NCI-H1436 (cell line): Measurements from ENCODE around the gene PLPPR1.
"Not testable (repeated sequence)": the region's sequence is repeated elsewhere in the genome, so short reads cannot be mapped to it uniquely, and the experiment has no call there.

Experiments used
- DNase-seq: peaks from one replicate; lab custom pipeline; 2025; lab: John Stamatoyannopoulos, UW

The PLPPR1 gene

DNA sequence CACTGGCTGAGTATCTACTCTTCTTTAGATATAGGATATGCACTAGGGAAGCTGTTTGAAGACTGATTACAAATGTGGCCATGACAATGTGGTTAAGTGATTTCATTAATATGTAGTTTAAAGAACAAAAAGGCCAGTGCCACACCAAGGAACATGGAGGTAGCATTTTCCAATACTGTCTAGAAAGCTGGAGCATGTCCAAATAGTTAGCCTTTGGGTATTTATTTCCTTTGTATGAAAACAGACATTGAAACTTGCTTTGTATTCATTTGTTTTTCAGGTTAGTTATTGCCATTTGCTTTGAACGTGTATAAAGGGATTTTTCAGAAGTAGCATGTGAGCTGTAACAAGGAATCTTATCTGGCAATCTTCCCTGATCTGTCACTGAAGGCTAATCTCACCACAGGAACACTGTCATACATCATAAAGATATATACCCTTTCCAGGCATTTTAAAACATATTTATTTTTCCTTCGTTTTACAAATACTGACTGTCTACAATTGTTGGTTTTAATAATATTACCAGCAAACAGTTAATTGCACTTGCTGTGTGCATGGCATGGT lies 93.4 kb downstream of the PLPPR1 start:
- DNase-seq: no peak

DNA sequence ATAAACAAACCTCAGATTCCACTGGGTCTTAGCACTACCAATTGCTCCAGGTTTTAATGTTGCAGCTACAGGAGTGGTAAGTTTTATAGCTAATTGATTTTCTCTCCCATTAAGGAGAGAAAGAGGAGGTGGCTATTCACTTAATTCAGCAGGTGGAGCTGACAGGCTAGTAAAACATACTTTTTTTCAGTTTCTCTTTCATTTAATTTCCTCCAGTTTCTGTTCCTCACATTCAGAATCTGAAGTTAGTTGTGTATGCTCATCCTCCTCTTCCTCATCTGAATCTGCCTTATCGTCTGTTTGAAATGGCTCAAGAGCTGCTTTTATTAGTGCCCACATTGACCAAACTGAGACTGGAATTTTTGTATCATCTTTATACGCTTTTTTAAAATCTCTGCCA lies 98.0 kb downstream of the PLPPR1 start:
- DNase-seq: no peak

DNA sequence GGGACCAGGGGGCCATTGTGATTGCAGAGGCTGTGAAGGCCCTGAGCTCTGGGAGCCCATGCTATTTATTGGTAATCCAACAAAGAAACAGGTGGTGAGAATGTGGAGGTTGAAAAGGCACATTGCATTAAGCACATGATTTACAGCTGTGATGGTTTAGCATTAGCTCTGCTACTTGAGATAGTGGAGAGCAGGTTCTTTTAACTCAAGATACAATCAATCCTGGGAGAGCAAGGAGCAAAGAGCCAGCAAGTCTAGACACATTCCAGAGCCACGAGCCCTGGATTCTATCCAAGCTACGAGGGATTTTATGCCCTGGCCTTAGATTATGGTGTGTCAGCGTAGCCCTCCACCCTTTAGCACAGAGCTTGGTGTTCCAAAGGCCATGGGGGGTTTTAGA lies 98.8 kb downstream of the PLPPR1 start:
- DNase-seq: not testable (repeated sequence)

DNA sequence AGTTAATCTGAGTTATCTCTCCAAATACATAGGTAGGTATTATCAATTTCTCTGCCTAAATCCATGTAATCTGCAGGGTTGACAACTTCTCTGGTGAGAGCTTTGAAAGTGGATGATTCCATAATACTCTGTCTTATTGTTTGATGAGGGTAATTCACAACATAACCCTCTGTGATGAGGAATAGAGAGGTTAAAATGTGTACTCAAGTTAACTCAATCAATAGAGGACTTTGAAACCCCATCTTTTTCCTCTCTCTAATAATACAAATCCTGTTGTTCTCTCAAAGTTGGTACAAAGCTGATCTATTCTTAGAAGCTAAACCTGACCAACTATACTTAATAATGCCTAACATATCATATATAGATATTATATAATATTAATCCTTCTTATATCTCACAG lies 100.1 kb downstream of the PLPPR1 start:
- no peak for DNase-seq

DNA sequence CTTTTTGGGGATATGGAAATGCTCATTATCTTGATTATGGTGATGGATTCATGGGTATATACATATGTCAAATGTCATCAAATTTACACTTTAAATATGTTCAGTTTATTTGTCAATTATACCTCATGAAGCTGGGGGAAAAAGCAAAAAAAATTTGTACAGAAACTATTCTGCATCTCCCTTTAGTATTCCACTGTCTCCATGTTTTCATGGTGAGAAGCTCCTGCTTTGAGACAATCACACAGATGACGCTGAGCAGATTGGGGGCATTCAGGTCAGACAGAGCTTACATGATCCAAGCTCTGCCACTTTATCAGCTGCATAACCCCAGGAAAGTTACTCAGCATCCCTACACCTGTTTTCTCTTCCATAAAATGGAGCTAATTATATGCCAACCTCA lies 101.5 kb downstream of the PLPPR1 start:
- DNase-seq: no peak

DNA sequence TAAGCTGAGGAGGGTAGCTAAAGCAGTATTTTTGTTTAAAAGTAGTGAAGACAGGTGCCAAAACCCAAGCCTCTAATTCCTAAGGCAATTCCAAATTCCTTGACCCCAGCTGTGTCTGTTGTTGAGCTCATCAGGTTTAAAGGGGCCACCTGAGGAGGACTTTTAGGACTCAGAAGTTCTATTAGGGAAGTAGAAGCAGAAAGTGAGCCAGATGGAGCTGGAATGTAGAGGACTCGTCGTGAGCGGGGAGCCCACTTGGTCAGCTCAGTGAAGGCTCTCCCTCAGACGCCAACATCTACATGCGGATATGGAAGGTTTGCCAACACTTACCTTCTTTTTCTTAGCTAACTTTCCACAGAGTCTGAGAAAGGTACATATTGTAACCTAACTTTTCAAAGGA lies 102.8 kb downstream of the PLPPR1 start:
- no peak for DNase-seq

DNA sequence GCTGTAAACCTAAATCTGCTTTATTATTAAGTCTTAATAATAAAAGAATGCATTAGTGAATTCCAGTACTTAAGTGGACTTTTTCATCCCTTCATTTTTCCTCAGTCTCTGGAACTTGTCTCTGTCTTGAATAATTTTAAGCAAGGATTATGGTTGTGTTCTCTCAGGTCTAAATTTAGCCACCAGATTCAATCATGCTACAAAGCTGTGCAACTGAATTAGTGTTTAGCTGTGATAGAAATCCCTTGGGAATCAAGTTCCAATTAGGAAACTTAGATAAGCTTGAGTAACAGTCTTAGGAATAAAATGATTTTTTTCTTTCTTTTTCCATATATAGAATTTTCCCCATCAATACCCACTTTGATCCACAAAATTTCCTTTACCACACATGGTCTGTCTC lies 104.3 kb downstream of the PLPPR1 start:
- no peak for DNase-seq

DNA sequence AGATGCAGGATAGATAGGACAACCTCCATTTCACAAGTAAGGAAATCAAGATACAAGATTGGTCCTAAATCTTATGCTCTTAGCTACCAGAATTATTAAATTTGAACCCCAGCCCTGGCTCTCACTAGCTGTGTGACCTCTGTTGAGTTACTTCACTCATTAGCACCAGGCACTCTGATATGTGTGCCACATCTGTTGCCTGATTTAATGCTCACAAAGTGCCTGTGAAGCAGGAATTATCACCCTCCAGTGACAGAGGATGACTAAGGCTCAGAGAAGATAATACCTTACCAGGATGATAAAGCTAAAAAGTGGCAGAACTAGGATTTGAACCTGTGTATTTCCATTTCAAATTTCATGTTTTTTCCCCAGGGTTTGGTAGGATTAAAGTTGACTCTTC lies 110.0 kb downstream of the PLPPR1 start:
- no peak for DNase-seq

DNA sequence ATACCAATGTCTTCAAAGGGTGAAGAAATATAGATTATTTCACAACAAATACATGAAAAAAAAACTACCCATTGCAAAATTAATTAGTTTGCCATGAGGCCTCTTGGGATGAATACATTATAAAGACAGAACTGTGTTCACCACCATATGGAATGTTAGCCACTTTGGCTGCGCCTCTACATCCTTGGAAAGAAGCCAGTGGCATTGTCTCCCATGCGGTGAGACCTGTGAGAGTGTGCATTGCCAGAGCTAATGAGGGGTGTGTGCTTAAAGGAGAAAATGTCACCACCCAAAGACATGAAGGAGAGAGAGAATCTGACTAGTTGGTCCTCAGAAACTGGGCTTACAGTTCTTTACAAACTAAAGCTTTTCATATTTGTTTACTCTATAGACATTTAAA lies 110.6 kb downstream of the PLPPR1 start:
- peak; percentile 16 for DNase-seq

DNA sequence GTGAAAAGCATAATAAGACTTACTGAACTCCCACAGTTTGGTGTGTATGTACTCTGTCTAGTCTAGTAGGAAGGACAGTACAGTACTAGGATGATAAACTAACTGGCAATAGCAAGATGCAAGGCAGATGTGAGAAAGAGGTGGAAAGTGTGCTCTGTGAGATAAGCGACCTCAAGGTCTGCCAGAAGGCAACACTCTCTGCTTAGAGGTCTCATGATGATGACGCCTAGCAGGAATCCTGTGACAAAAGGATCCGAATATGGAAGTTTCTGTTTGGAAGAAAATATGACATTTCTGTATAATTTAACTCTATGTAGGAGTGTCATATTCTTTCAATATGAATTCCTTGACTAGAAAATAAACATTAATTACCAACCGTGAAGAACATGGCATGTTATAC lies 112.2 kb downstream of the PLPPR1 start:
- no peak for DNase-seq

DNA sequence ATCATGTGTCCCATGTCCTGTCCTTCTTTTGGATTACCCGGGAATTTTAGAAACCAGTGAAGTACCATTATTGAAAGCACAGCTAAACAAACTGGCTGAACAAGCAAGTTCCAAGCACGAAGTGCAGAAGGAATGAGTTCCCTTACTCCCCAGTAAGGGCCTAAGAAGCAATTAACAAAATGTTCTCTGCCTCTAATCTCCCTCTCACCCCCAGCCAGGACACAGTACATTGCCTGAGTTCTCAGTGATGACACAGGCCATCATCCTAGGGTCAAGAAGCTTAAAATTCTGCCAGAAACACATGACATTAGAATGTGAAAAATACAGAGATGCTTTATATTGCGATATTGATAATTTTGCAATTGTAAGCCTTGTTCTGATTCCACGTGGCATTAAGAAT lies 118.0 kb downstream of the PLPPR1 start:
- no peak for DNase-seq

DNA sequence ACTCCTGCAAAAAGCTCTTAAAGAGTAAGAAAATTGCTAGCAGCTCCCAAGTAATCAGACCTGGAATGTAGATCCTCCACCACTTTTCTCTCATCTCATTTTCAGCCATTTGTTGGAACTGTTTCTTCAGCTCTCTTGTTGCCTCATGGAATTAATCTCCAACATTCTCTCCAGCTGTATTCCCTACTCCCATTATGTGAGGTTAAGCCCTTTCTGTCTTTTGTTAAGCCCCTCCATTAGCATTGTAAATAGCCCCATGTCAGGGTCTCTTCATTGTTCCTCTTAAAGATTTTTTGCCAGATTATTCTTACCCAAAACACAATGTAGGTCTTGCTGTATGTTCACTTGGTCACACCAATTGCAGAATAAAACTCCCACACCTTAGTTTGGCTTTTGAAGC lies 119.8 kb downstream of the PLPPR1 start:
- no peak for DNase-seq

DNA sequence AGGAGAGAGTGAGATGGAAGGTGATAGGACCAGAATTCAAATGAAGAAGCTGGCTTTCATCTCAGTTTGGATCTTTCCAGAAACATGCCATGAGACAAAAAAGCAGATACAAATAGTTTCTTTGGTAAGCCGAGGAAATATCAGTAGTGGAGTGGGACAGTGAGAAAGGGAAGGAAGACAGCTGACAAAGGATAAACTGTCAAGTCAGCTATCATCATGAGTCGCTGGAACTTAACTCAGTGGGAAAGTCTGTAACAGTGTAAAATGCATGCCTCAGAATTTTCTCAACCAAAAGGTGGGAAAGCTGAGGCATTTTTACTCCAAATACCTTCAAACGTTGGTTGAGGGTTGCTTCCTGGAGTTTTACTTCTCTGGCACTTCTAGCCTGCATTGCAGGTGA lies 129.8 kb downstream of the PLPPR1 start:
- no peak for DNase-seq

DNA sequence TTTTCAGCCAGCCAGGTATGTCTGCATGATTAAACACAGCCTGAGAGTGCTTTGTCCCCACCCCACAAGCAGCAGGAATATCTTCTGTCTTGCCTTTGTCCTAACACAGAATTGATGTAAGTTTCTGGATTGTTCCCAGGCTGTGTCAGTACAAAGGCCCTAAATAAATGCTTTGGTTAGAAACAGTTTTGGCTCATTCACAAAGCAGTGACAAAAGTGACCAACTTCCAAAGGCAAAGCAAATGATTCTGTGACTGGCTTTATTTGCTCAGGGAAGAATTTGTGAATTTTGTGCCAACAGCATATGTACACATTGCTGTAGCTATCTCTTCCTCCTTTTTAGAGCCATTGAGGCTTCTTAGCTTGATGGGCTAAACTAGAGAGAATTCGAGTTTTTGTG lies 133.7 kb downstream of the PLPPR1 start:
- DNase-seq: no peak

DNA sequence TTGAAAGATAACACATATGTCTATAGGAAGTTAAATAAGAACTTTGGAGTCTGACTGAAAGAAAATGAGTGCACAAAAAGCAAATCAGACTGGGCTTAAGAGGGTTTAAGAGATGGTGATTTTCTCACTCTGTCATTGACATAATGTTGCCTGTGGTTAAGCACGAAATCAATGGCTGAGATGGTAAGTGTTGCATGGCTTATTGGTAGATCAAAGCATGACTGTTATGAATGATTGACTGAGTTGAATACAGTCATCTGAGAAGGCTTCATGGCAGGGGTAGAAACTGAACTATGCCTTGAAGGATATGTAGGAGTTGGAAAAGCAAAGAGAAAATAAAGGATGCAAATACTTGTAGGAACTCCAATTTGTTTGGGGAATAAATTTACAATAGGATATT lies 136.6 kb downstream of the PLPPR1 start:
- DNase-seq: no peak

DNA sequence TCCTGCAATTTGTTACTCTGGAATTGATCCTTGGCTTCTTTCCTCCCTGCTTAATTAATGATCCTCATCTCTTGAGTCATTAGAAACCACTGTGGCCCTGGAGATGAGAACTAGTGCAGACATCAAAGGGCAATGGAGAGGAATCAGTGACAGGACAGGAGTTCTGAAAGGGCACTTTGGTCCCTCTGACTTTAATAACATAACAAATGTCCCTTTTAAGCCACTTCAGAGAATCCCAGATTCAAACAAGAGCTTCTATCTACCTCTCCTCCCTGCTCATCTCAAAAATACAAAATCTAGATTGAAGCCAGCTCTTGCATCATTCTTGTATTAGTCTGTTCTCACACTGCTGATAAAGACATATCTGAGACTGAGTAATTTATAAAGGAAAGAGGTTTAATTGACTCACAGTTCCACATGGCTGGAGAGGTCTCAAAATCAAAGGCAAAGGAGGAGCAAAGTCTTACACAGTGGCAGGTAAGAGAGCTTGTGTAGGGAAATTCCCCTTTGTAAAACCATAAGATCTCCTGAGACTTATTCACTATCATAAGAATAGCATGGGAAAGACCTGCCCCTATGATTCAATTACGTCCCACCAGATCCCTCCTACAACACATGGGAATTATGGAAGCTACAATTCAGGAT lies 139.1 kb downstream of the PLPPR1 start:
- no peak for DNase-seq

DNA sequence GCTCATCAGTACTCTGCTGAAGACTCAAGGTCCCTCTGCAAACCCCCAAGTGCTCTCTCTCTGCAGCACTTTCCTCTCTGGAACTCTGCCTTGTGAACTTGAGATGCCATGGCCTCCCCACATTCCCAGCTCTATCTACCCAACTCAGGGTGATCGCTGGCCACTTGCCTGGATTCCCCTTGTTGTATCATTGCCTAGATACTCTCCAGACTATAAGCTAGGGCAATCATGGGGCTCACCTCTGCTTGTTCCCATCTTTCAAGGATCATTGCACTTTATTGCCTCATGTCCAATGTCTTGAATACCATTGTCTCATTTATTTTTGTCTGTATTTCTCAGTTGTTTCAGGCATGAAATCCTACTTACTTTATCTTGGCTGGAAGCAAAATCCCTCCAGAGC lies 144.1 kb downstream of the PLPPR1 start:
- DNase-seq: no peak

DNA sequence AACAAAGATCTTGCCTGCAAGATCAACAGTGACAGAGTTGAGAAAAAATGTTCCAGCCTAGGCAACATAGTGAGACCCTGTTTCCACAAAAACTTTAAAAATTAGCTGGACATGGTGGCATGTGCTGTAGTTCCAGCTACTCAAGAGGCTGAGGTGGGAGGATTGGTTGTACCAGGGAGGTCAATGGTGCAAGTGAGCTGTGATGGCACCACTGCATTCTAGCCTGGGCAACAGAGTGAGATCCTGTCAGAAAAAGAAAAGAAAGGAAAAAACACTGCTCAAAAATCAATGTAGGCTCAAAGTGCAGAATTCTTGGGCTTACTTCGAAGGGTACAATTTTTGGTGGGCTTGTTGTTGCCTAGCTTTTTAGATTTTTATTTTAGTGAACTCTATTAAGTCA lies 145.4 kb downstream of the PLPPR1 start:
- DNase-seq: no peak

DNA sequence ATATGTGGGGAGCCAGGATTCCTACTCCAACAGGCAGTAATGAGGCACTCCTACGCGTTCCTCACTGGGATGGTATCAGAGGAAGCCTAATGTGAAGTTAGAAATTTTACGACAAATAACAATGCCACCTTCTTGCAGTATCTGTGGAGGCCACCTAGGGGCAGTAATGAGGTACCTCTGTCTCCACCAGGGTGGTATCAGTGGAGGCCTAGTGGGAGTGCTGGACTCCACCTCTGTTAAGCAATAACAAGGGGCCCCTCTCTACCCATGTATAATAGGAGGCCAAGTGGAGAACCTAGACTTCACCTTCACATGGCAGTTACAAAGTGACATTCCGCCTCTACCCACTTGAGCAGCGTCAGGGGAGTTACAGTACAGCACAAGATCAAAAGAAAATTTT lies 147.9 kb downstream of the PLPPR1 start:
- no peak for DNase-seq

DNA sequence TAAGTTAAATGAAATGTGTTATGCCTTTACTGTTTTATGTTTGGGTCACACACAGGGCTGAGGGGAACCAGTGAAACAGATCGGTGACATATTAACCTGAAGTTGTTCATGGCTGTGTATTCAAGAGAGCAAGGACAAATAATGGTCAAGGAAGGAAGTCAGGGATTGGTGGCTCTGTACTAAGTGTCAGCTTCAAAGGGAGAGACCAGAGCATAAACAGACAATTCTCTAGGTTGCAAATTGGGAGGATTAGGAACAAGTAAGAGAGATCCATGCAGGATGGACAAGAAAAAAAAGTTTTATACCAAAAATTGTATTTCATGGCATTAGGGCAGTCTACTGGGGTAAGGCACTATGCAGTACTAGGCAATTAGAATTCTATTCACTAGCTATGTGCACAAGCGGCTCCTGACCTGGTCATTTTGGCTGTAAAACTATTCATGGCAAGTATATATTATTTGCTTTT lies 156.3 kb downstream of the PLPPR1 start:
- DNase-seq: no peak

DNA sequence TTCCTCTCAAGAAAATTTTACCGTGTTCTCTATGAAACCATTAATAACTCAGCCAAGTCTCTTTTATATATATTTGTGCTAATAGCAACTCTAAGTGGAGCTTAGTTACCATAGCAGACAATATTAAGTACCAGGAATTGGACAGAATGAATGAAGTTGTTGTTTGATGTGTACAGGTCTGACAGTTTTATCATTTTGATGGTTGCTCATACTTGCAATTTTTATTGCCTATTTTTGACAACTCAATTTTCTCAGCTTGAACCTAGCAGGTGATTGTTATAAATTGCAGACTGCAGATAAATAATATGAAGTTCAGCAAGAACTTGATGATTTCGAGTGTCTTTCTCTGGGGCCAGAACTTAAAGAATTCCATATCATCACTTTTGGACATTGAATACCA lies 163.2 kb downstream of the PLPPR1 start:
- DNase-seq: no peak

DNA sequence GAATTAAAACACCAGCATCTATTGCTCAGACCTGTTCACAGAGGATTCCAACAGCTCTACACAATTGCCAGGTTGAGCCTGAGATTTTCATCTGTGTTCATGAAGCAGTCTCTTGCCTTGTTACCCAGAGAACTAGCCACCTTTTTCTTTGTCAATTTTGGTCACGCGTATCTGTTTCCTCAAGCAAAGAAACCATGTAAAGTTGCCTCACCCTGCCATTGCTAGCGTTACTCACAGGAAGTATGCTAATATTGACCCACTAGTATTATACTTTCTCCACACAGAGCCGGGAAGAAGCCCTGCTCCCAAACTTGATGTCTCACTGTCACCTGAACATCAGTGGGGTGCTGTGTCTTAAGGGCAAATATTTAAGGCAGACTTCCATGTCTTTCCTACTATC lies 168.5 kb downstream of the PLPPR1 start:
- DNase-seq: no peak

DNA sequence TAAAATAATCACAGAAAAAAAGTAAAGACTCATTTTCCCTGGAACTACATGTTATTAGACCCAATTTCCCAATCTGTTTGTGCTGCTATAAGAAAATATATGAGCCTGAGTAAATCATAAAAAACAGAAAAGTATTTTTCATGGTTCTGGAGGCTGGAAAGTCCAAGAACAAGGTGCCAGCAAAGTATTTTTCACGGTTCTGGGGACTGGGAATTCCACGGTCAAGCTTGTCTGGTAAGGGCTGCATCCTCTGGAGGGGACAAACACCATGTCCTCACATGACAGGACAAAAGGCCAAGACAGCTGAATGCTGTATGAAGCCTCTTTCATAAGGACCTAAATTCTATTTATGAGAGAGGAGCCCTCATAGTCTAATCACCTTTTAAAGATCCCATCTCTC lies 172.3 kb downstream of the PLPPR1 start:
- DNase-seq: no peak

DNA sequence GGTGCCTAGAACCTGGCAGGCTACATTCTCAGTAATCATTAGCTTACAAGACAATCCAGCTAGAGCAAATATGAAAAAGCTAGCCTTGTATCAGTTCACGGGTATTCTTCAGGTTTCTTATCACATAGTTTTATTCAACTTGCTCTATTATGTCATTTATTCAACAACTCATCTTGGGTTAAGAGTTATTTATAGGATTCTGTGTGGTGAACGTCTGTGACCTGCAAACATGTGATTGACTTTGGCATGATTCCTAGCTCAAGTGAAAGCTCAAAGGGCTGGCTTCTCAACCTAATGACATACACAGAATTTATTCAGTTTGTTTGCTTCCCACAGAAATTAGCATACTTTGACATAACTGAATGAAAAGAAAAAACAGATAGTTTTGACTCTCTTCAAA lies 173.1 kb downstream of the PLPPR1 start:
- DNase-seq: no peak
